Neural cell (in vitro differentiated cells): ENCODE data around the gene SNX32.

Source experiments
- CTCF ChIP-seq: fragments of 450-650 bp; IDR thresholded peaks from 2 replicates; pipeline ENCODE4 v1.5.1; 2014; ENCODE audit warnings: antibody characterized with exemption, mild to moderate bottlenecking, moderate library complexity; ENCODE audit not compliant: poor library complexity, severe bottlenecking
- EZH2 ChIP-seq: fragments of 200-600, 300-800 bp; shearing (Covaris generic), sonication (generic); IDR thresholded peaks from 2 replicates; pipeline ENCODE4 v1.6.1; 2014; ENCODE audit warnings: antibody characterized with exemption, low read length, borderline replicate concordance, mild to moderate bottlenecking; ENCODE audit not compliant: insufficient read depth, poor library complexity, severe bottlenecking
- TF ChIP-seq, protein P1 (sequence below): IDR thresholded peaks from 2 replicates; pipeline ENCODE4 v1.6.1; 2012; ENCODE audit warnings: borderline replicate concordance

DNA sequence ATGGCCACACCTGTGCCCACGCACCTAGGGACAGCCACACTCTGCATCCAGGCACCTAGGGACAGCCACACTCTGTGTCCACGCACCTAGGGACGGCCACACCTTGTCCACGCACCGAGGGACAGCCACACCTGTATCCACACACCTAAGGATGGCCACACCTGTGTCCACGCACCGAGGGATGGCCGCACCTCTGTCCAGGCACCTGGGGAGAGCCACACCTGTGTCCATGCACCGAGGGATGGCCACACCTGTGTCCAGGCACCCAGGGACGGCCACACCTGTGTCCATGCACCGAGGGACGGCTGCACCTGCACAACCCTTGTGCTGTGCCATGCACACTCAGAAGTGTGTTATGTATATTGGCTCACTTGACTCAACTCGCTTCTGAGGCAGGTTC lies 36.1 kb upstream of the SNX32 start:
- TF ChIP-seq CTCF (no peak), EZH2 (no peak)
- TF ChIP-seq, protein P1, sequence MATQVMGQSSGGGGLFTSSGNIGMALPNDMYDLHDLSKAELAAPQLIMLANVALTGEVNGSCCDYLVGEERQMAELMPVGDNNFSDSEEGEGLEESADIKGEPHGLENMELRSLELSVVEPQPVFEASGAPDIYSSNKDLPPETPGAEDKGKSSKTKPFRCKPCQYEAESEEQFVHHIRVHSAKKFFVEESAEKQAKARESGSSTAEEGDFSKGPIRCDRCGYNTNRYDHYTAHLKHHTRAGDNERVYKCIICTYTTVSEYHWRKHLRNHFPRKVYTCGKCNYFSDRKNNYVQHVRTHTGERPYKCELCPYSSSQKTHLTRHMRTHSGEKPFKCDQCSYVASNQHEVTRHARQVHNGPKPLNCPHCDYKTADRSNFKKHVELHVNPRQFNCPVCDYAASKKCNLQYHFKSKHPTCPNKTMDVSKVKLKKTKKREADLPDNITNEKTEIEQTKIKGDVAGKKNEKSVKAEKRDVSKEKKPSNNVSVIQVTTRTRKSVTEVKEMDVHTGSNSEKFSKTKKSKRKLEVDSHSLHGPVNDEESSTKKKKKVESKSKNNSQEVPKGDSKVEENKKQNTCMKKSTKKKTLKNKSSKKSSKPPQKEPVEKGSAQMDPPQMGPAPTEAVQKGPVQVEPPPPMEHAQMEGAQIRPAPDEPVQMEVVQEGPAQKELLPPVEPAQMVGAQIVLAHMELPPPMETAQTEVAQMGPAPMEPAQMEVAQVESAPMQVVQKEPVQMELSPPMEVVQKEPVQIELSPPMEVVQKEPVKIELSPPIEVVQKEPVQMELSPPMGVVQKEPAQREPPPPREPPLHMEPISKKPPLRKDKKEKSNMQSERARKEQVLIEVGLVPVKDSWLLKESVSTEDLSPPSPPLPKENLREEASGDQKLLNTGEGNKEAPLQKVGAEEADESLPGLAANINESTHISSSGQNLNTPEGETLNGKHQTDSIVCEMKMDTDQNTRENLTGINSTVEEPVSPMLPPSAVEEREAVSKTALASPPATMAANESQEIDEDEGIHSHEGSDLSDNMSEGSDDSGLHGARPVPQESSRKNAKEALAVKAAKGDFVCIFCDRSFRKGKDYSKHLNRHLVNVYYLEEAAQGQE = no peak
